ENCODE results near the gene VPS13D.
A peak's percentile ranks its signal among the peaks of the same experiment; 100 is the strongest.

VPS13D gene

GRCh38 chr1:12407962-12408454 lies 178.2 kb downstream of the VPS13D start:
- no peak for DNase-seq

DNA sequence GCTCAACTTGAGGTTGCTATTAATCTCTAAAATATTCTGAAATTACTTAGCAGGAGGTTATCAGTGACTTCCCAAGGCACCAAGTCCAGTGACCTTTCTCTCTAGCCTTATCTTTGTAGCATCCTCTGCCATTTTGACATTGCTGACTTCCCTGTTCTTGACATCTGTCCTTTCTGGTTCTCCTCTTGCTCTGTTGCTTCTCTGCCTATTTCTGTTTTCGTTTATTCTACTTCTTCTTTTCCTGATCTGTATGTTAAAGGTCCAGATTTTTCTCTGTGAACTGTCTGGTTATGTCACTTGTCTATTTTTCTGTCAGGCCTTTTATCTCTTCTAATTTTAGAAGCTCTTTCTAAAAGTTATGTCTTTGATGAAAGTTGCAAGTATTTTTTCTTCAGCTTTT lies 178.8 kb downstream of the VPS13D start:
- peak; percentile 27 for DNase-seq

- DNase-seq: no peak
These were observed 179.9 kb downstream of the VPS13D start for GRCh38 chr1:12409681-12410080.

DNA sequence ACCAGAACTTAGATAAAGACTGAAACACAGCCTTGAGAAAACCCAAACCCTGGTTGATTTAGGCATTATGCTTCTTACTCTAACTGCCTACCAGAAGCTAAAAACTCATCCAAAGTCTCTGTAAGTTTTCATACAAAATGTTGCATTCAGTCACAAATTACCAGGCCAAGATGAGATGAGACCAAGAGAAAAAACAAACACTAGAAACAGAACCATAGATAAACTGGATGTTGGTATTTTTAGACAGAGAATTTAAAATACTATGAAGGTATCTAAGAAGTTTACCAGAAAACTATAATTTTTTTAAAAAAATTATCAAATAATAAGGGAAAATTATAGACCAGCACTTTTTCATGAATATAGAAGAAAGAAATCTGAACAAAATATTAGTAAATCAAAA lies 180.5 kb downstream of the VPS13D start:
- DNase-seq: no peak

DNA sequence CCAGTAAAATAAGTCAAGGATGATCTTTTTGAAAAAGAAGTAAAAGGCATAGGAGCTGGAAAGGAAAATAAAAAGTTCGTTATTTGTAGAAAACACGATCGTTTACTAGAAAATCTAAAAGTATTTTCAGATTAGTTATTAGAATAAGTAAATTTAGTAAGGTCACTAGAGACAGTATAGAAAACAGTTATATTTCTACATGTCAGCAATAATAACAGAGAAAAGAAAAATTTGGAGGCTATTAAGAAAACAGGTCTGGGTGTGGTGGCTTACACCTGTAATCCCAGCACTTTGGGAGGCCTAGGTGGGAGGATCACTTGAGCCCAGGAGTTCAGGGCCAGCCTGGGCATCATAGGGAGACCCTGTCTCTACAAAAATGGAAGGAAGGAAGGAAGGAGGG lies 181.3 kb downstream of the VPS13D start:
- DNase-seq: no peak

GRCh38 chr1:12411747-12412146 lies 181.9 kb downstream of the VPS13D start:
- no peak for DNase-seq

DNA sequence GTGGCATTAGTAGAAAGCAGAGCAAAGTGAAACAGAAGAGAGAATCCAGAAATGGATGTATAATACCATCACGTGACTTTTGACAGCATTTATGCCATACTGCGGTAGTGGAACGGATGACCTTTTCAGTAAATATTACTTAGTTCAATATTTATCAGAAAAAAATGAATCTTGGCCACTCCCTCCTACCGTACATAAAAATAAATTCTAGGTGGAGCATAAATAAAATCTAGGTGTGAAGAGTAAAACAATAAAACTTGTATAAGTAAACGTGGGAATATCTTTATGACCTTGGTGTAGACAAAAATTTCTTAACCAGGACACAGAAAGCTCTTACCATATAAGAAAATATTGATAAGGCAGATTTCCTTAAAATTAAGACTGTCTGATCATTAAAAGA lies 182.6 kb downstream of the VPS13D start:
- no peak for DNase-seq

DNA sequence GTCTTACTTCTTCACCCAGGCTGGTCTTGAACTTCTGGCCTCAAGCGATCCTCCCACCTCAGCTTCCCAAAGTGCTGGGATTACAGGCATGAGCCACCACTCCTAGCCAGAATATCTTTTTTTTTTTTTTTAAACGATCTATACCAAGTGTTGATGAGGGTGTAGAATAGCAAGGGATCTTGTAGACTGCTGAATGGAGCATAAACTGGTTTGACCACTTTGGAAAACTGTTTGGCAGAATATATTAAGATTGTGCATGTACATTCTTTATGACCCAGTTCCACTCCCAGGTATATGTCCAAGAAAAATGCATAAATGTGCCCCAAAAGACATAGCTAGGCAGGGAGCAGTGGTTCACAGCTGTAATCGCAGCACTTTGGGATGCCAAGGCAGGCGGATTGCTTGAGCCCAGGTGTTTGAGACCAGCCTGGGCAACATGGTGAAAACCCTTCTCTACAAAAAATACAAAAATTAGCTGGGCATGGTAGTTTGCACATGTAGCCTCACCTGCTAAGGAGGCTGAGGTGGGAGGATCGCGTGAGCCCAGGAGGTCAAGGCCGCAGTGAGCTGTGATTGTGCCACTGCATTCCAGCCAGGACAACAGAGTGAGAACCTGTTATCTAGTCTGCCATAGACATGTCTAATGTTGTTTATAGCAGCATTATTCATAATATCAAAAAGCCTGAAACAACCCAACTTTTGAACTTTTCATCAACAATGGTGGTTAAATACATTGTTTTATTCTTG lies 184.0 kb downstream of the VPS13D start:
- DNase-seq: no peak

DNA sequence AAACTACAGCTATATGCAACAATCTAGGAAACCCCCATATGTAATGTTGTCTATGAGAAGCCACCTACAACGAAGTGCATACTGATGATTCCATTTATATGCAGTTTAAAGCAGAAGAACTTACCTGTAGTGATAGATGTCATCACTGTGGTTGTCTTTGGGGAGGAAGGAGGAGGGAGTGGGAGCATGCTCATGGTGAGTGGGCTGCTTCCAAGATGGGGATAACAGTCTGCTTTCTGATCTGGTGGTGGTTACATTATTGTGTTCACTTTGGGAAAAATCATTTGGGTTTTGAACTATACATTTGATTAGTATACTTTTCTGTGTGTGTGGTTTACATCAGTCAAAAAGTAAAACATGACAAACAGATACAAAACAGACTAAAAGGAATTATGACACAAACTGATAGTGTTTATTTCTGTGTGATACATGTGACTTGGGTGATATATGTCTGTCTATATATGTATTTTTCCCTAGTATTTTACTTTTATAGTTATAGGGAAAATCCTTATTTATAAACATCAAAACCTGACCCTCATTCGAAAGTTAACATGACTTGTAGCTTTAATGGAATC lies 184.7 kb downstream of the VPS13D start:
- DNase-seq: no peak

DNA sequence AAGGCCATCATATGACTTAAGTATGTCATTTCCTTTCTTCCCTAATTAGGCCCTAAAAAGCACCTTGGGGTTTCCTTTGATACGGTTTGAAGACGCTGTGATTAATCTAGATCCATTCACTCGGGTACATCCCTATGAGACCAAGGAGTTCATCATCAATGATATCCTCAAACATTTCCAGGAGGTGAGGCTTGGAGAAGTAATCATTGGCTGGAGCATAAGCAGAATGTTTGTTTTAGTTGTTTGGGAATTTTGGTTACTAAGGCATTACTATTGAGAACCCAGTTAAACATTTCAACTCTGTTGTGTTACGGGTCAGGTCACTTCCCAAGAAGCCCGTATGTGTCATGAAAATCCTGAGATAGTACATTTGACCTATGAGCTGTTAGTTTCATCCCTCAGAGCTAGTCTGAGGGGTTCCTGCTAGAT lies 185.2 kb downstream of the VPS13D start:
- DNase-seq: no peak

DNA sequence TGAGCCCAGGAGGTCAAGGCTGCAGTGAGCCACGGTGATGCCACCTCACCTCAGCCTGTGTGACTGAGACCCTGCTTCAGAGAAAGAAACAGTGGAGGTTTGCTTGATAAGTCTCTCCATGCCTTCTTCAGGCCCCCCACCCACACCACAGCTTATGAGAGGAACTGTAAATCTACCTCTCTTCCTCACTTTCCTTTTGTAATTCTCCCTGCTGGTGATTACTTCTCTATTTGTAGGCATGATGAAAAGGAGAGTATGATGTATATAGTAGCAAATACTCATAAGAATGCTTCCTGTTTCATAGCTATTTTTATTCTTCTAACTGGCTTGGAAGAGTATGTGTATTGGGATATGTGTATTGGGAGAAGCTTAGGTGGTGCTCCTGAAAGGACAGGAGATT lies 186.3 kb downstream of the VPS13D start:
- peak; percentile 71 for DNase-seq

GRCh38 chr1:12416744-12417143 lies 186.9 kb downstream of the VPS13D start:
- no peak for DNase-seq

DNA sequence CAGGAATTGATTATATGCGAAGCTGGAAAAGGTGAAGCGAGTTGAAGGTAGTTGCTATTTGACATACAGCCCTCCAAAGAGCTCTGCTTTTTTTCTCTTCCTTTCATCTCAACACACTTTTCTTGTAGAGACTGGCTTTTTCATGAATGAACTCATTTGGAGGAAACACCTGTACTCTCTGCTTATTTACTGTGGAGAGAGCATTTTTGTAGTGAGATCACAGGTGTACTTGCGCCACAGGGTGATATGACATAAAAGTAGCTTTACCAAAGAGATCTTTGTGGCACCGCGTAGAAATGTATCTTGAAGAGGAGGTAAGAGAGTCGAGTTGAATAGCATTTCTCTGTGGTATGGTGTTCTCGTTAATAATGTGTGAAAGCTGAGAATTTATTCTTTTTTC lies 187.6 kb downstream of the VPS13D start:
- no peak for DNase-seq

DNA sequence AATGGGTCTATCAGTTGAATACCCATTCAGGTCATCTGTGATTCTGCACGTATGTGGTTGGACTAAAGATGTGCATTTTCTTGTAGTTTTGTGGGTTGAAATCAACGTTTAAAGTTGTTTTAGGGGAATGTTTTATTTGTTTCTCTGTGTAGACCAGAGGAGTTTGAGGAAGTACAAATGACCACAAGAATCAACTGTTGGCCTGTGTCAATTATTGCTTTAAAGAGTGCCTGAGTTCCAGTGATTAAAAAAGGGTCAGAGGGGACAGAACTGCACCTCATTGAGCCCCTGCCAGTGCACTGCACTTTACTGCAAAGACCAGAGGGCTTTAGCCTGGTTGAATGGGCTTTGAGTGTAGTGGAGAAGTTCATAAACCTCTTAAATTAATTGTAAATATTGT lies 190.3 kb downstream of the VPS13D start:
- DNase-seq: no peak

DNA sequence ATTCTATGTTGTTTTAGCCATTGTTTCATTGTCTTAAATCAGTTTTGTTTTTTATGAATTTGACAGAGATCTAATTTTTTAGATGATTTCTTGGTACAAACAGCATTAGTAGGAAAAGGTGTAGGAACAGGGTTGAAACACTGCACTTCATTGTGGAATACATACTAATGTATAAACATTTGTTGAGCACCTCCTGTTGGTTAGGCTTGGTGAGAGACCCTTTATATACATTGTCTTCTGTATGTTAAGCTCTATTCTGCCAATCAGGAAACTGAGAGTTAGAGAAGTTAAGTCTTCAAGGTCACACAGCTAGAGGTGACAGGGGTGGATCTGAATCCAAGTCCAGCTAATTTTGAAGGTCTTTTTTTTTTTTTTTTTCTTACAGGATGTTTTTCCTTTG lies 192.7 kb downstream of the VPS13D start:
- no peak for DNase-seq

- DNase-seq: no peak
These were observed 194.3 kb downstream of the VPS13D start for GRCh38 chr1:12424087-12424529.

- DNase-seq: no peak
These were observed 195.0 kb downstream of the VPS13D start for GRCh38 chr1:12424793-12425192.

DNA sequence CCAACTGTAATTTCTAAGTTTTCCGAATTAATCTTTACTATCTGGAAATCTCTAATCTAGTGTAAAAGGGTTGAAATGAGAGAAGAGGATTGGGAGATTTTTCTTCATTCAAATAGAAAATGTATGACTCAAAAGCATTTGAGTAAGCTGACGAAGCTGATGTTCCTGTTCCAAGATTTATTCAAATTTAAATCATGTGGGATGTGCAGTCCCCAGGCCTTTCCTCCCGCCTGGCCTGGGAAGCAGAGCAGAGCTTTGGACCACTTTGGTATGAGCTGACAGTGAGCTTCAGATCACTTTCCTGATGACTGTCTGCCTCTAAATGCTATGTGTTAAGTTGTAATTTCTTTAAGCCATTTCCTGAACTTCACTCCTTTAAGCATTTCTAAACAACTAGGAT lies 196.2 kb downstream of the VPS13D start:
- DNase-seq: no peak

GRCh38 chr1:12428334-12428733 lies 198.5 kb downstream of the VPS13D start:
- DNase-seq: no peak

DNA sequence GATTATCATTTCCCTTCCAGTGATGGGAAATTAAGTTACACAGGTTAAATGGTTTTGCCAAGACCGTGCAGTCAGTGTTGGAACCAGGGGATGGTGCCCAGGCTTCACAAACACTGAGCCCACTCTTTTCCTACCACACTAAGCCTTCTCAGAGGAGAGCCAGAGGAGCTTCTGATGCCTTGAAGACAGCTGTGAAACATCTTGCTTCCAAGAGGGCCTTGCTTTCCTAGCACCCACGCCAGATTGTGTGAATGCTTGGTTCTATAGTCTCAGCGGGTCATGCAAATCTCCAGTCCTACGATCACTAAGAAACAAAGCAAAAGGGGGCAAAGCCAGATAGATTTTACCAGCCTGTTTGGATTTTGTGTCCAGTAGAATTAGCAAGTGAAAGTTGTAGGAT lies 200.7 kb downstream of the VPS13D start:
- no peak for DNase-seq

DNA sequence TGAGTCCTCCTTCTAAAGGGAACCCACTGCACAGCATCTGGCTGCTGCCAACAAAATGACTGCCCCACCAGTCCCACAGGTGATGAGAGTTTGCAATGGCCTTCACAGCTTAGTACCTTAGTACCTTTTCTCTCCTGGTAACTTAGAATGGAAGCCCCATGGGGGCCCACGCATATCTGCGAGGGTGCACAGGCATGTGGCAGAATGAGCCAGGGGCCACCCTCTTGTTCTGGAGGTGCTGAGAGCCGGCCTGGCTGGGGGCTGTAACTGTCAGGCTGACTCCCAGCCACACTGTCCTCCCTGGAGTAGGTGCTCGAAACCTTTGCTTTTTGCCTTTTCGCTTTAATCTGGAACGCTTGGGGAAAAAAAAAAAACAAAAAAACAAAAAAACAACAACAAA lies 203.1 kb downstream of the VPS13D start:
- DNase-seq: no peak

DNA sequence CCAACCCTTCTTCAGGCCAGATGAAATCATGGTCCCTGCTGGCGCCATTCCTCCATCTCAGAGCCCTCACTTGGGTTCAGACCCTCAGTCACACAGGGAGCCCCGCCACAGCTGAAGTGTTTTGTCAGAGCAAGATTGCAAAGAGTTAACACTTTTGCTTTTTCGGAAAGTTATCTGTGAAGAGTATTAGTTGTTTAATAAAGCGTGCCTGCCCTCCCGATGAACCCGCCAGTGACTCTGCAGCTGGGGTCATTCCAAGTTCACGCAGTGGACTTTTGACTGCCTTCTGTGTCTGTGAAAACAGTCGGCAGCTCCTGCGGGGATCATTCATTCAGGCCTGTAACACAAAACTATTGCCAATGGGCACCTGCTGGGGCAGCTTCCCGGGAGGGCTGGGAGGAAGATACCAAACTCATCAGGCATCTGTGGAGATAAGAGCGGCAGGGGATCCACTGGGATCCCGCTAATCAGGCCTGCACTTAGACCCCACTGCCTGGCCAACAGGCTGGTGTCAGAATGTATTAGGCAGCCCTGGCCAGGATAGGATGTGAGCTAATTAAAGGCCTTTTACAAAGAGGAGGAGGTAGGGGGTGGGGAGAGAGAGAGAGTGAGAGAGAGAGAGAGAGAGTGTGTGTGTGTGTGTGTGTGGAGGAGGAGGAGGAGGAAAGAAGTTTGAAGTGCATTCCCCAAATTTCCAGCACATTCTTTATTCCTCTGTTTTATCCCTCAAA lies 203.7 kb downstream of the VPS13D start:
- DNase-seq: no peak

- DNase-seq: no peak
These were observed 204.3 kb downstream of the VPS13D start for GRCh38 chr1:12434174-12434573.

DNA sequence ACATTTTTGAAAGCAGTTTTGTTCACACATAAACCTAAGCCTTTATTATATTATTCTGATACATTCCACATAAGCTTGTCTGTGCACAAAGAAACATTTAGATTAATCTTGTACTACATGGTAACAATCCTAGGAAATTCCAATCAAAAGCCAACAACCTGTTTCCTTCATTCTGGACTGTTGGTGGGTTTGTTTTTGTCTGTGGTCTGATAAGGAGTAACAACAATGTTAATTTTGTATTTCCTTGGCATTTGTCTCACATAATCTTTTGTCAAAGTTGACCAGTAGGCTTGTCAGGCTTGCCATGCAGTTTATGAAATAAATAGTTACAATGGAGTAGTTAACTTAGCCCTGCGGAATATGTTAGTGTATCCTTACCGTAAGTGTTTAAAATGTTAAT lies 204.9 kb downstream of the VPS13D start:
- no peak for DNase-seq
